Activated naive CD8-positive, alpha-beta T cell treated with anti-CD3 and anti-CD28 coated beads for 36 hours (primary cell): ENCODE results near the gene FBP2. TPM values are rescaled to one million over a fixed set of nuclear protein-coding genes. Genes with fewer than 3 reads are reported as not detected.
A peak's percentile ranks its signal among the peaks of the same experiment; 100 is the strongest.

Experiments used
- DNase-seq: peaks from one replicate; pipeline ENCODE4 v3.0.0; 2021
- H3K27ac Mint-ChIP-seq: one replicate; pipeline ENCODE4 v1.8.0; 2022; ENCODE audit warnings: mild to moderate bottlenecking, moderate library complexity, mixed read lengths
- H3K27me3 Mint-ChIP-seq: one replicate; pipeline ENCODE4 v1.8.0; 2022; ENCODE audit warnings: mild to moderate bottlenecking, mixed read lengths
- H3K36me3 Mint-ChIP-seq: one replicate; pipeline ENCODE4 v1.8.0; 2021; ENCODE audit warnings: mild to moderate bottlenecking, mixed read lengths
- H3K4me1 Mint-ChIP-seq: one replicate; pipeline ENCODE4 v1.8.0; 2021; ENCODE audit warnings: mixed read lengths
- H3K4me3 Mint-ChIP-seq: one replicate; pipeline ENCODE4 v1.8.0; 2022; ENCODE audit warnings: mild to moderate bottlenecking, moderate library complexity, mixed read lengths
- H3K9me3 Mint-ChIP-seq: one replicate; pipeline ENCODE4 v1.8.0; 2022; ENCODE audit warnings: mixed read lengths
- total RNA-seq, 2 experiments: library from RNA; stranded (reverse); gene quantifications; one replicate each; pipeline ENCODE4 v1.2.3, GENCODE V29; 2021

FBP2 gene
- not detected for total RNA-seq

DNA sequence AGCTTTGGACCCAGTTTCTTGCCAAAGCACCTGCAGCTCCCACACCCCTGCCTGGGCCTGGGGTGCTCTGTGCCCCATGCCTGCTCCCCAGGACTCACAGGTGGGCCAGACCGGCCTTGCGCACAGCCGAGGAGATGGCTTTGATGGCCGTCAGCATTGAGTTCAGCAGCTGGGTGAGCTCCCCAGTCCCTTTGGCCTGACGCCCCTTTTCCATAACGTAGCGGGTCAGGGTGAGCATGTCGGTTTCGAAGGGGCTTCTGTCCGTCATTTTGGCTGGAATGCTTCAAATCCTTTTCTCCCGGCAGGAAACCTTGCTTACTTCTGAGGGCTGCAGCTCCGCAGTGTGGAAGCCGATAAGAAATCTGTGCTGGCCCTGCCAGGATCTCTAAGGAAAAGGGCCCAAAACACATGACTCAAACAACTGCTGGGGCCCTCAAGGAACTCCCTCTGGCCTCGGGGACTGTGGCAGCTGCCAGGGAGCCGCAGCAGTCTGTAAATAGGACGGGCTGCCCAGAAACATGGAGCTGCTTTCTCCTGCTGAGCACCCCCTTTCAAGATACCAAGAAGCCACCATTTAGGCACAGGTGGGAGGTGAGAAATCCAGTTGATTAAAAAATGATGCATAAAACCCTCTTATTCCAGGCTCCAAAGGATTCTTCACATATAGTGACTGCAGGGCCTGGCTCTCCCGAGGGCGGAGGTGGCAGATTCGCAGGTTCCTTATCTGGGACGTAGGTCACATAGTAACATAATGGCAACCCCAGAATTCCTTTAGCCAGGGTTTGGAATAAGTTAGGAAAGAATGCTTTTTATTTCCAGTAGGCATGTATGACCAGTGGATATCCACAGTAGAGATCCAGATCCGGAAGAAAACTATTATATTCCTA is at the start of gene FBP2:
FBP2 (minus strand) TSS at position 366 of the 887 bp plus-strand sequence; CDS start at position 268, 98 bp downstream.
- no peaks in the 10 kb centered on the region for H3K9me3 Mint-ChIP-seq
- no peak within 1 kb of the TSS for H3K4me3 Mint-ChIP-seq
- H3K36me3 Mint-ChIP-seq: no peaks in the 10 kb centered on the region
- peaks cover 30% of the 10 kb centered on the region for H3K27me3 Mint-ChIP-seq
- DNase-seq: no peak
- H3K27ac Mint-ChIP-seq: no peak within 1 kb of the TSS
- H3K4me1 Mint-ChIP-seq: no peaks in the 10 kb centered on the region

DNA sequence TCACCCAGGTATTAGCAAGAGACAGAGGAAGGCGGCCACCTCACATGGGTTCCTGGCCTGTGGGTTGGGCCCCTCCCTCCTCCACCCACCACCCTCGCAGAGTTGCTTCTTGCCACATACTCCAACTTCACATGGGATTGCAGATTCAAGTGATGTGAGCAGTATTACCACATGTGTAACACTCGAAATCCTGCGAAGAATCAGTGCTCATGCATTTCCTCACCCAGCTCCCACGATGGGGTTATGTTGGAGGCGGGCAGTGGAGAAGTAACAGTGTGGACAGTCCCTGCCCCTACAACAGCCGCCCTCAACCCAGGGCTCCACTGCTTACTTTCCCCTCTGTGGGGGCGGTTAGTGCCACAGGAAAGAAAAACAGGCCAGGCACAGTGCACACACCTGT is 49.6 kb upstream of the FBP2 start:
- DNase-seq: no peak
- Mint-ChIP-seq H3K4me1 (peaks cover 17% of the 10 kb centered on the region), H3K9me3 (no peaks in the 10 kb centered on the region), H3K27me3 (no peaks in the 10 kb centered on the region), H3K27ac (no peak overlapping the region), H3K36me3 (no peaks in the 10 kb centered on the region), H3K4me3 (no peak overlapping the region)

DNA sequence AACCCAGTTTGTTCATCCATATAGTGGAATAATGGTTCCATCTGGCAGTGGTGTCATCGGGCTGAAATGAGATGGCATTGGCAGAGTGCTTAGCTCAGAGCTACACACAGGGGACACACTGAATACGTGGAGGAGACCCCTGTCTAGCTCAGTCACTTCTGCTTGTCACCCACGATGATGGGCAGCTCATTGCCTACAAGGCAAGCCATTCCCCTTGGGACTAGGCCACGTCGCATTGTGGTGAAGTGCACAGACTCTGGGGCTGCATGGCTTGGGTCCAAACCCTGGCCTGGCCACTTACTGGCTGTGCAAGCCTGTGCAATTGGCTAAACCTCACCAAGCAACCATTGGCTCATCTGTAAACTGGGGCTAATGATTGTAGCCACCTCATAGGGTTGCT is 48.9 kb upstream of the FBP2 start:
- no peaks in the 10 kb centered on the region for H3K36me3 Mint-ChIP-seq
- H3K27ac Mint-ChIP-seq: no peak overlapping the region
- peaks cover 19% of the 10 kb centered on the region for H3K4me1 Mint-ChIP-seq
- DNase-seq: no peak
- H3K27me3 Mint-ChIP-seq: no peaks in the 10 kb centered on the region
- no peak overlapping the region for H3K4me3 Mint-ChIP-seq
- H3K9me3 Mint-ChIP-seq: no peaks in the 10 kb centered on the region

DNA sequence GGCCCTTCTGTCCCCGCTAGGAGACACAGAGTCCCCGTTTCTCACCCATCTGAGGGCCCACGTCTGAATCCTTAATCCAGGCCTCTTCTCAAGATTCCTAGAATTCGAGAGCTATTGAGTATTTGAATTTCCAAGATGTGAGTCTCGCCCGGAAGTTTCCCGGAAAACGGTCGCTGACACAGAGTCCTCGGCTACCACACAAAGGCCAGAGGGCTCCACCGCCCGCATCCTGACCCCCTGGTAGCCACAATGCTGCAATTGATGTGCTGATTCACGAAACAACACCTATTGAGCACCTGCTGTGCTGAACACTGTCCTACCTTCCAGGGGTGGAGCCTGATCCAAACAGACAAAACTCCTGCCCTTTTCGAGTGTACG is 46.4 kb upstream of the FBP2 start:
- Mint-ChIP-seq H3K27me3 (no peaks in the 10 kb centered on the region), H3K4me1 (peaks cover 20% of the 10 kb centered on the region), H3K4me3 (peak overlapping the region; percentile 86), H3K27ac (peak overlapping the region; percentile 76), H3K9me3 (no peaks in the 10 kb centered on the region), H3K36me3 (no peaks in the 10 kb centered on the region)
- DNase-seq: peak; percentile 5

DNA sequence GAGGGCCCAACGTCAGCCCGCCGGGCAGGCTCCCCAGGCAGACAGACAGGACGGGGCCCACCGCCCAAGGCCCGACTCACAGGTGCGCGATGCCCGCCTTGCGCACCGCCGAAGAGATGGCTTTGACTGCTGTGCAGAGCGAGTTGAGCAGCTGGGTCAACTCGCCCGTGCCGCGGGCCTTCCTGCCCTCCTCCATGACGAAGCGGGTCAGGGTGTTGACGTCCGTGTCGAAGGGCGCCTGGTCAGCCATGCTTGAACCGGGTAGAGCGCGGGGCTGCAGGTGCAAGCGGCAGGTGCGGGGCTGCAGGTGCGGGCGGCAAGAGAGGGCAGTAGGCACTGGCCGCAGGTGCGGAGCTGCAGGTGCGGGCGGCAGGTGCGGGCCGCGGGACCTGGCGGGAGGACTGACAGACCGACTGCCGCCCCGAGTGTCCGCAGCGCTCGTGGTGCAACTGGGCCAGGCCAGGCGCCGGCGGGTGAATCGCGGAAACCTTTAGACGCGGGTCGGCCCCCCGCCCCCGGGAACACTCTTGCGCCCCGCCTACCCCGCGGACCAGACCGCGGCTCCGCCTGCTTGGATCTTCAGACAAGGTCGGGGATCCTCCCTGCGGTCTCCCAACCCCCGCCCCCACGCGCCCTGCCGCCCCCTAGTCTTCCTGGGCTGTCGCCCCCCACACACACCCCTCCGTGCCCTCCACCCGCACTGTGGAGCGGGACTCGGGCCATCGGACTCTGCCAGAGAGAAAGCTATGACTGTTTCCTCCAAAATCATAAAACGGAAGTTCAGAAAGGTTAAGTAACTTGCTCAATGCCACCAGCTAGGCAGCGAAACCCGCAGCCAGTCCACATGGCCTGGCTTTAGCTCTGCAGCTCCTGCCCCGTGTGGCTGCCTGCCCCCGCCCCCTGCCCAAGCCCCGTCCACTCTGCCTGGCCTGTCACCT is 45.7 kb upstream of the FBP2 start, which contains the start of gene FBP1:
FBP1 (minus strand) TSS at position 458 of the 938 bp plus-strand sequence; CDS start at position 250, 208 bp downstream.
- no peaks in the 10 kb centered on the region for H3K9me3 Mint-ChIP-seq
- DNase-seq: peak; percentile 54
- H3K36me3 Mint-ChIP-seq: no peaks in the 10 kb centered on the region
- H3K4me3 Mint-ChIP-seq: peak within 1 kb of the TSS; percentile 86
- H3K27ac Mint-ChIP-seq: peak within 1 kb of the TSS; percentile 76
- no peaks in the 10 kb centered on the region for H3K27me3 Mint-ChIP-seq
- H3K4me1 Mint-ChIP-seq: peaks cover 20% of the 10 kb centered on the region

DNA sequence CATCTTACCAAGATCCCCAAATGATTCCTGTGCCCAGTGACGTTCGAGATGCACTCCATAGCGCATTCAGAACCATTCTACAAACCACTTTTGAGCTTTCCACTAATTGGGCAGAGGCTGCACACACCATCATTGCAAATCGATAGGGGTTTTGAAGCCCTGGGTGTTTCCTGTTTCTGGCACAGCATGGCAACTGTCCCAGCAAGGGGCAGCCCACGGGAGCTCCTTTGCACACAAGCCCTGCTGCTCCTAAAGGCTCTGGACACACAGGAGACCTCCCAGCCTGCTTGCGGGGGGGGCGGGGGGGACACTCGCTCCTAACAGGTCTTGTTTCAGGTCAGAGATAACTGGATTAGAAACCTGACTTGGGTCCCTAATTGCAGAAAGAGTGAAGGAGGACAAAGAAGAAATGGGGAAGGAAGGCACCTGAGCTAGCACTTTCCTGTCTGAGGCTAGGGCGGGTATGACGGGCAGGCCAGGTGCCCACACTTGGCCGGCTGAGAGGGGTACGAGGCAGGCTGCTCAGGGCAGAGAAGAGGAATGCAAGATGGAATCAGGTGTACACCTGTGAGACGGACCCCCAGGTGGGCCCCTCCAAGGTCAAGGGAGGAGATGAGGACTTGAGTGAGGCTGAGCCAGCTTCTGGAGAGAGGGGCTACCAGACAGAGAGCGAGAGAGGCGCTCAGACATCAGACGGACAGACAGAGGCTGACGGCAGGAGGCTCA is 44.9 kb upstream of the FBP2 start:
- no peaks in the 10 kb centered on the region for H3K27me3 Mint-ChIP-seq

DNA sequence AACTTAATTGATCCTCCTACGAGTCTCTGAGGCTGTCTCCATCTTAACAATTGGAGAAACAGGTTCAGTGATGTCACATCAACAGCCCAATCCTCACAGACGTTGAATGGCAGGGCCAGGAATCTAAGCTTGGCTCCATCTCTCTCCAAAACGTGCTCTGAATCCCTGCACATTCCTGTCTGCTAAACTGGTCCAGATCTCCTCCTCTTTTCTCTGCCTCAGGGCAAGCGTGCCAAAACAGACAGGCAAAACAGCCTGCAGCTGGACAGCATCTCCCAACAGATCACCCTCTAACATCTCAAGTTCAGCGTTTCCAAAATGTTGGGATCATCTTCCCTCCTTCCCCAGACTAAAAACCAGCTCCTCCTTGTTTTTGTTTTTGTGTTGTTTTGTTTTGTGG is 39.1 kb upstream of the FBP2 start:
- DNase-seq: no peak
- Mint-ChIP-seq H3K4me3 (no peak overlapping the region), H3K36me3 (no peaks in the 10 kb centered on the region), H3K27ac (no peak overlapping the region), H3K9me3 (no peaks in the 10 kb centered on the region), H3K27me3 (no peaks in the 10 kb centered on the region), H3K4me1 (peaks cover 2% of the 10 kb centered on the region)

More for the DNA sequence above, 44.9 kb upstream of the FBP2 start:
- Mint-ChIP-seq H3K9me3 (no peaks in the 10 kb centered on the region), H3K4me1 (peaks cover 20% of the 10 kb centered on the region), H3K36me3 (no peaks in the 10 kb centered on the region), H3K27ac (no peak overlapping the region), H3K4me3 (peak overlapping the region; percentile 86)
- DNase-seq: no peak

DNA sequence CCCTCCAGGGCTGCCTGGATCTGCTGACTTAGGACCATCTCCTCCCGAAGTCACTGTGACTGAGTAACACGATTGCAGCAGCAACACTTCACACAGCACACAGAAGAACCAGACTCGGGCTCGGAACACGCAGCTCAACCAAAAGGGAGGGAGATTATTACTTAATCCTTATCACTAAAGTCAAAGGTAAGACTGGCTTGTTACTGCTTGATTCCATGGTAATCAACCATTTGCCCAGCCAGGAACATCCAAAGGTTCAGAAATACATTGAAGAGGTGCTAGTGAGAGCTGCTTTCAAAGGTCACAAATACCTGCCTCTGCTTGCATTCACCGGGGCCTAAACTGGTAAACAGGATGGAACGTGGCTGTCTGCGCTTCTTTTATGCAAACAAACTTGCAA is 38.0 kb upstream of the FBP2 start:
- DNase-seq: no peak
- no peaks in the 10 kb centered on the region for H3K9me3 Mint-ChIP-seq
- H3K4me3 Mint-ChIP-seq: no peak overlapping the region
- H3K4me1 Mint-ChIP-seq: no peaks in the 10 kb centered on the region
- peaks cover 3% of the 10 kb centered on the region for H3K27me3 Mint-ChIP-seq
- H3K27ac Mint-ChIP-seq: no peak overlapping the region
- H3K36me3 Mint-ChIP-seq: no peaks in the 10 kb centered on the region

DNA sequence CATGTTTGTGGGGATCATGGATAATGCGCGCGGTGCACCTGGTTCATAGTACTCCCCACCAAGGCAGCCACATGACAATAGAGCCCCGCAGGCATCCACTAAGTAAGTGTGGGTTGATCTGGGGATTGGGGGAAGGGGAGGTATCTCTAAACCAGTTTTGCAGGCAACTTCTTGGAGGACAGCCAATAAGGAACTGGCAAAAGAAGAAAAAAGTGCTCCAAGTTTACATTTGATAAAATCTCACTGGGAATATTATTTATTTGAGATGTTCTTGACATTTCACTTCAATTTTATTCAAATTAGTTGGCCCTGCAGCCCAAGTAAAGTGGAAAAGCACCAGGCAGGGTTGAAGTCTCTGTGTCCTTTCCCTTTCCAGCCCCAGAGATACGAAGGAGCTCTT is 37.2 kb upstream of the FBP2 start:
- Mint-ChIP-seq H3K4me1 (no peaks in the 10 kb centered on the region), H3K4me3 (no peak overlapping the region), H3K9me3 (no peaks in the 10 kb centered on the region), H3K36me3 (no peaks in the 10 kb centered on the region), H3K27me3 (peaks cover 5% of the 10 kb centered on the region), H3K27ac (no peak overlapping the region)
- DNase-seq: no peak

DNA sequence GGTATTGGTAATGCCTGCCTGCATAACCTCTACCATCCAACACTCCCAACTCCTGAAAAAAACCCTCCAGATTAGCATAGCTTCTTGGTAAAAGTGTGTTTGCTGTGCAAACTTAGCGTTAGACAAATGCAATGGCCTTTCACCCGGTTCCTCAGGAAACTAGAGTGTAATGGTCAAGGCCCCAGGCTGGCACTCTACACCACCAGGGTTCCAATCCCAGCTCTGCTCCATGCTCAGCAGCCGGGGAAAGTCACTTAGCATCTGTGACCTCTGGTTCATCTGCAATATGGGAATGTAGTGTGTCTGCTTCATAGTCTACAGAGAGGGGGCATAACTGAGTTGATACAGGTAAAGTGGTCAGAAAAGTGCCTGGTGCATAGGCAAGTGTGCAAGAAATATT is 36.7 kb upstream of the FBP2 start:
- no peak for DNase-seq
- no peaks in the 10 kb centered on the region for H3K36me3 Mint-ChIP-seq
- peaks cover 5% of the 10 kb centered on the region for H3K27me3 Mint-ChIP-seq
- H3K9me3 Mint-ChIP-seq: no peaks in the 10 kb centered on the region
- no peaks in the 10 kb centered on the region for H3K4me1 Mint-ChIP-seq
- H3K27ac Mint-ChIP-seq: no peak overlapping the region
- H3K4me3 Mint-ChIP-seq: no peak overlapping the region

DNA sequence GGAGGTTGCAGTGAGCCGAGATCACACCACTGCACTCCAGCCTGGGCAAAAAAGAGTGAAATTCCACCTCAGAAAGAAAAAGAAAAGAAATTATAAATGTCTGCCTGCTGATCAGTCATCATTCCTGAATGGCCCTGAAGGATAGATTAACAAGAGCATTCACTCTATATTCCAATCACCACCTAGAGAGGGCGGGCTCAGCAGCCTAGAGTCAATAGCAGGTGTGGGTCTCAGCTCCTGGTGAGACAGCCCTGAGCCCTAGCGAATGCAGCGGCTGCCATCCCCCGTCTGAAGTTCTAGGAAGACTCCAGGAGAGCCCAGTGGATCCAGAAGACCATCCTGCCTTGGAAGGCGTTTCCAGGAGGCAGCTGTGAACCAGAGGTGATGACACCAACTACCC is 33.7 kb upstream of the FBP2 start:
- no peaks in the 10 kb centered on the region for H3K36me3 Mint-ChIP-seq
- H3K4me1 Mint-ChIP-seq: no peaks in the 10 kb centered on the region
- H3K27me3 Mint-ChIP-seq: peaks cover 9% of the 10 kb centered on the region
- H3K4me3 Mint-ChIP-seq: no peak overlapping the region
- H3K27ac Mint-ChIP-seq: no peak overlapping the region
- DNase-seq: no peak
- no peaks in the 10 kb centered on the region for H3K9me3 Mint-ChIP-seq

DNA sequence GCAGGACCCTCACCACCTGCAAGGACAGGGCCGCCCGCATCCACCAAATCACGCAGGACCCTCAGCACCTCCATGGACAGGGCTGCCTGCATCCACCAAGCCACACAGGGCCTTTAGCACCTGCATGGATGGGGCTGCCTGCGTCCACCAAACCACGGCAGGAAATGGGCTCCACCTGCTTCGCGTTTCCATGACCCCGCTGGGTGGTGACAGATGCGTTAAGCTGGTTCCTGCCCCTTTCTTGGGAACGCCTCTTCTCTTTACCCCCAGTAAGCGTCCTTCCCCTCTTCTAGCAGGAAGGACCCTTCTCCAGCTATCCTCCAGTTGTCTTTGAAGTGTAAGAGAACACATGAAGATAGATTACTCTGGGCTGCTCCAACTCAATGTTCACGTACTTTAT is 32.2 kb upstream of the FBP2 start:
- Mint-ChIP-seq H3K36me3 (no peaks in the 10 kb centered on the region), H3K4me3 (no peak overlapping the region), H3K4me1 (peaks cover 6% of the 10 kb centered on the region), H3K9me3 (no peaks in the 10 kb centered on the region), H3K27me3 (peaks cover 15% of the 10 kb centered on the region), H3K27ac (no peak overlapping the region)
- DNase-seq: no peak

DNA sequence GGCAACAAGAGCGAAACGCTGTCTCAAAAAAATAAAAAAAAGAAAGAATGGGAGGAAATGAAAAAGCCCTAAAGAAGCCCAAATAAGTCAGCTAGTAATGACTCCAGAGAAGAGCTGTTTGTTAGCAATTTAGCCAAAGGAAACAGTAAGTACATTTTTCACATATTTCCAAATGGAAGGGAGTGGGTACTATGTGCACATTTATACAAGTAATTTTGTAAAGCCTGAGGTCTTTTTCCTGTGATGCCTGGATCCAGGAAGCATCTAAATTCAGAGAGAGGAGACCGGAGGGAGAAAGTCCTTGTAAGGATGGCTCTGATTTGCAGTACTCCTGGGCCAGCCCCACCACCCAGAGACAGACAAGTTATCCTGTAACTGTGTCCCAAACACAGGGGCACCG is 31.0 kb upstream of the FBP2 start:
- no peak overlapping the region for H3K27ac Mint-ChIP-seq
- H3K4me1 Mint-ChIP-seq: peaks cover 6% of the 10 kb centered on the region
- H3K27me3 Mint-ChIP-seq: peaks cover 19% of the 10 kb centered on the region
- no peaks in the 10 kb centered on the region for H3K9me3 Mint-ChIP-seq
- H3K36me3 Mint-ChIP-seq: no peaks in the 10 kb centered on the region
- DNase-seq: no peak
- no peak overlapping the region for H3K4me3 Mint-ChIP-seq

DNA sequence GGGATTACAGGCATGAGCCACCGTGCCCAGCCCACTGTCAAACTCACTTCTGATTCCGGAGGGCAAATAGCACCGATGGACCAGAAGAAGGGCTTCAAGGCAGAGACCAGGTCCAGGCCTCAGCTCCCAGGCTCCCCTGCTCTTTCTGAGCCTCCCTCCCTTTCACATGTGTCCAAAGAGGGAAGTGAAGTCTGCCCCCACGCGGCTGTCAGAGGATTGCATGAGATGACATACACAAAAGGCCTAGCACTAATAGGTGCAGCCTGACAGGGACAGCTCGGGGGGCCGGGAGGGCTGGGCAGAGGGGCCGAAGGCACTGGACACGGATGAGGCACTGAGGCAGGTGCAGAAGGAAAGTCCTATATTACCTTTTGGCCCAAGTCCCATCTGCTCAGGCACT is 29.6 kb upstream of the FBP2 start:
- Mint-ChIP-seq H3K36me3 (no peaks in the 10 kb centered on the region), H3K4me1 (peaks cover 6% of the 10 kb centered on the region), H3K4me3 (no peak overlapping the region), H3K9me3 (no peaks in the 10 kb centered on the region), H3K27ac (no peak overlapping the region), H3K27me3 (peaks cover 19% of the 10 kb centered on the region)
- DNase-seq: peak; percentile 24
